Suprapubic skin (tissue), 3 donors: ENCODE measurements around the gene SLC4A1.

Experiments used
- POLR2AphosphoS5 ChIP-seq, 3 donors: sonication (generic); formaldehyde crosslinking; IDR thresholded peaks; one replicate each; pipeline ENCODE4 v1.6.1; 2017; ENCODE audit warnings: antibody characterized with exemption in 3 of 3
- TF ChIP-seq, protein P1 (sequence below), 2 donors: fragments of 200-600 bp in 1 of 2; fragments of 450-650 bp in 1 of 2; sonication (generic) in 1 of 2; IDR thresholded peaks; one replicate each; pipeline ENCODE4 v1.5.1; 2016 to 2019; ENCODE audit warnings: antibody characterized with exemption in 2 of 2, mild to moderate bottlenecking in 1 of 2, moderate library complexity in 1 of 2

DNA sequence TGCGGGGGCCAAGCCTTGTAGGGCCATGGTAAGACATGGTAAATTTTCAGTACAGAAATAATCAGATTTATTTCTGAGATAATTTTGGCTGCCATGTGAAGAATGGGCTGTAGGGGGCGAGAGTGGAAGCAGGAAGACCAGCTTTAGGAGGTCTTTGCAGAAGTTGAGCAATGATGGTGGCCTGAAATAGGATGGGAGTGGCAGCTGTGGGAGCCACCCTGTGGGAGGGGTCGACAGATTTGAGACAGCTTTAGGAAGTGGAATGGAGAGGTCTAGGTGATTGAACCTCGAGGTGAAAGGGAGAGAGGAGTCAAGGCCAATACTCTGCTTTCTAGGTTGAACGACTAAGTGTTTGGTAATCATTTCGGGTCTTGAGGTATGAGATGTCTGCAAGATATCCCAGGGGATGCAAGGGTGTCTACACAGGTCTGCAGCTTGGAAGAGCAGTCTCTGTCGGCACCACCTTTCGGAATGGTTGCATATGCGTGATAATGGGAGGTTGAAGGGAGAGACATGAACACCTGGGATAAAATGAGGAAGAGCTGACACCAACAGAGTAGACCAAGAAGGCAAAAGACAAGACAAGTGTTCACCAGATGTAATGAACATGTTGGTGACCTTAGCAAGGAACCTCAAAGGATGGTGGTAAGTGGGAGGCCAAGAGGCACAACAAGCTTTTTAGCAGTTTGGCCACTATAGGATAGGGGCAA, 64.0 kb downstream of the SLC4A1 start:
- TF ChIP-seq, protein P1, sequence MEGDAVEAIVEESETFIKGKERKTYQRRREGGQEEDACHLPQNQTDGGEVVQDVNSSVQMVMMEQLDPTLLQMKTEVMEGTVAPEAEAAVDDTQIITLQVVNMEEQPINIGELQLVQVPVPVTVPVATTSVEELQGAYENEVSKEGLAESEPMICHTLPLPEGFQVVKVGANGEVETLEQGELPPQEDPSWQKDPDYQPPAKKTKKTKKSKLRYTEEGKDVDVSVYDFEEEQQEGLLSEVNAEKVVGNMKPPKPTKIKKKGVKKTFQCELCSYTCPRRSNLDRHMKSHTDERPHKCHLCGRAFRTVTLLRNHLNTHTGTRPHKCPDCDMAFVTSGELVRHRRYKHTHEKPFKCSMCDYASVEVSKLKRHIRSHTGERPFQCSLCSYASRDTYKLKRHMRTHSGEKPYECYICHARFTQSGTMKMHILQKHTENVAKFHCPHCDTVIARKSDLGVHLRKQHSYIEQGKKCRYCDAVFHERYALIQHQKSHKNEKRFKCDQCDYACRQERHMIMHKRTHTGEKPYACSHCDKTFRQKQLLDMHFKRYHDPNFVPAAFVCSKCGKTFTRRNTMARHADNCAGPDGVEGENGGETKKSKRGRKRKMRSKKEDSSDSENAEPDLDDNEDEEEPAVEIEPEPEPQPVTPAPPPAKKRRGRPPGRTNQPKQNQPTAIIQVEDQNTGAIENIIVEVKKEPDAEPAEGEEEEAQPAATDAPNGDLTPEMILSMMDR (IDR thresholded peaks at IDR 0.05): peak; percentile 40 to 60
- TF ChIP-seq POLR2AphosphoS5 (IDR thresholded peaks at IDR 0.05): no peak
